Measurements from ENCODE around the gene BMAL1. TPM values are rescaled to one million over a fixed set of nuclear protein-coding genes. Genes with fewer than 3 reads are reported as not detected.
A peak's percentile ranks its signal among the peaks of the same experiment; 100 is the strongest.

Gene BMAL1
- total and polyA plus RNA-seq, 5 donors from 2014 or later, result 16.3 to 104 (median 19.7) TPM

- DNase-seq, result no peak
- Histone ChIP-seq H3K4me3 (ENCODE audit: low read depth, low read length) (no peak overlapping the region), H3K4me1 (ENCODE audit: control insufficient read depth, insufficient read depth, low read length, poor library complexity, severe bottlenecking) (peaks cover 27% of the 10 kb centered on the region), H3K9me3 (ENCODE audit: control insufficient read depth in 2 of 2, low read length in 2 of 2) (no peaks in the 10 kb centered on the region), H3K36me3 (ENCODE audit: control insufficient read depth, insufficient read depth, low read length) (peaks cover 26% of the 10 kb centered on the region), H3K27me3 (ENCODE audit: control insufficient read depth, insufficient read depth, low read length) (no peaks in the 10 kb centered on the region), H3K27ac (ENCODE audit: insufficient read depth, low read length, poor library complexity, severe bottlenecking) (no peak overlapping the region)
- peaks cover 23% of the 10 kb centered on the region for H3K36me3 Mint-ChIP-seq
- H3K27ac Mint-ChIP-seq, result peak overlapping the region; percentile 65 to 73 (median 68)
- peaks cover 34 to 80% (median 52%) of the 10 kb centered on the region in 4 donors for H3K4me1 Mint-ChIP-seq
- no peaks in the 10 kb centered on the region for H3K27me3 Mint-ChIP-seq
- no peak for ATAC-seq (ENCODE audit: low read depth in 2 of 2)
- peaks cover 0 to 1% (median 0%) of the 10 kb centered on the region in 7 donors for H3K9me3 Mint-ChIP-seq
- H3K4me3 Mint-ChIP-seq, result no peak overlapping the region
Observed at GRCh38 chr11:13321431-13321830, 43.8 kb downstream of the BMAL1 start.

GRCh38 chr11:13324141-13324540 is 46.6 kb downstream of the BMAL1 start:
- Mint-ChIP-seq H3K4me1 (peaks cover 28 to 65% (median 38%) of the 10 kb centered on the region in 4 donors), H3K27ac (peak overlapping the region in 2 of 3 donors; percentile 9 to 40), H3K4me3 (no peak overlapping the region), H3K27me3 (no peaks in the 10 kb centered on the region), H3K36me3 (peaks cover 42% of the 10 kb centered on the region), H3K9me3 (peaks cover 0 to 1% (median 0%) of the 10 kb centered on the region in 7 donors)
- ATAC-seq (ENCODE audit: low read depth in 2 of 2) (no peak), DNase-seq (no peak)
- no peaks in the 10 kb centered on the region for H3K27me3 ChIP-seq (ENCODE audit: control insufficient read depth, insufficient read depth, low read length)
- peaks cover 37% of the 10 kb centered on the region for H3K36me3 ChIP-seq (ENCODE audit: control insufficient read depth, insufficient read depth, low read length)
- H3K27ac ChIP-seq (ENCODE audit: insufficient read depth, low read length, poor library complexity, severe bottlenecking), result no peak overlapping the region
- peaks cover 6% of the 10 kb centered on the region for H3K4me1 ChIP-seq (ENCODE audit: control insufficient read depth, insufficient read depth, low read length, poor library complexity, severe bottlenecking)
- H3K4me3 ChIP-seq (ENCODE audit: low read depth, low read length), result no peak overlapping the region
- no peaks in the 10 kb centered on the region for H3K9me3 ChIP-seq (ENCODE audit: control insufficient read depth in 2 of 2, low read length in 2 of 2)

GRCh38 chr11:13324709-13325108 is 47.1 kb downstream of the BMAL1 start:
- H3K36me3 Mint-ChIP-seq, result peaks cover 46% of the 10 kb centered on the region
- peak overlapping the region in 2 of 3 donors; percentile 9 to 40 for H3K27ac Mint-ChIP-seq
- Histone ChIP-seq H3K4me1 (ENCODE audit: control insufficient read depth, insufficient read depth, low read length, poor library complexity, severe bottlenecking) (peaks cover under 1% of the 10 kb centered on the region), H3K27ac (ENCODE audit: insufficient read depth, low read length, poor library complexity, severe bottlenecking) (no peak overlapping the region), H3K36me3 (ENCODE audit: control insufficient read depth, insufficient read depth, low read length) (peaks cover 42% of the 10 kb centered on the region), H3K4me3 (ENCODE audit: low read depth, low read length) (no peak overlapping the region), H3K9me3 (ENCODE audit: control insufficient read depth in 2 of 2, low read length in 2 of 2) (no peaks in the 10 kb centered on the region), H3K27me3 (ENCODE audit: control insufficient read depth, insufficient read depth, low read length) (no peaks in the 10 kb centered on the region)
- no peak for DNase-seq
- peaks cover 0 to 1% (median 0%) of the 10 kb centered on the region in 7 donors for H3K9me3 Mint-ChIP-seq
- no peaks in the 10 kb centered on the region for H3K27me3 Mint-ChIP-seq
- H3K4me1 Mint-ChIP-seq, result peaks cover 28 to 68% (median 41%) of the 10 kb centered on the region in 4 donors
- H3K4me3 Mint-ChIP-seq, result no peak overlapping the region
- ATAC-seq (ENCODE audit: low read depth in 2 of 2), result no peak

GRCh38 chr11:13327421-13327820 is 49.8 kb downstream of the BMAL1 start:
- DNase-seq, result no peak
- H3K4me3 ChIP-seq (ENCODE audit: low read depth, low read length), result no peak overlapping the region
- H3K36me3 ChIP-seq (ENCODE audit: control insufficient read depth, insufficient read depth, low read length), result peaks cover 30% of the 10 kb centered on the region
- H3K27me3 ChIP-seq (ENCODE audit: control insufficient read depth, insufficient read depth, low read length), result no peaks in the 10 kb centered on the region
- H3K27ac Mint-ChIP-seq, result peak overlapping the region; percentile 19 to 74 (median 62)
- no peak overlapping the region for H3K4me3 Mint-ChIP-seq
- no peaks in the 10 kb centered on the region for H3K9me3 ChIP-seq (ENCODE audit: control insufficient read depth in 2 of 2, low read length in 2 of 2)
- no peaks in the 10 kb centered on the region for H3K27me3 Mint-ChIP-seq
- H3K4me1 ChIP-seq (ENCODE audit: control insufficient read depth, insufficient read depth, low read length, poor library complexity, severe bottlenecking), result no peaks in the 10 kb centered on the region
- no peak overlapping the region for H3K27ac ChIP-seq (ENCODE audit: insufficient read depth, low read length, poor library complexity, severe bottlenecking)
- ATAC-seq (ENCODE audit: low read depth in 2 of 2), result no peak
- peaks cover 37% of the 10 kb centered on the region for H3K36me3 Mint-ChIP-seq
- H3K4me1 Mint-ChIP-seq, result peaks cover 17 to 65% (median 46%) of the 10 kb centered on the region in 4 donors
- peaks cover 0 to 1% (median 0%) of the 10 kb centered on the region in 7 donors for H3K9me3 Mint-ChIP-seq

GRCh38 chr11:13328286-13328685 is 50.7 kb downstream of the BMAL1 start:
- H3K36me3 ChIP-seq (ENCODE audit: control insufficient read depth, insufficient read depth, low read length), result peaks cover 23% of the 10 kb centered on the region
- no peak overlapping the region for H3K4me3 ChIP-seq (ENCODE audit: low read depth, low read length)
- no peaks in the 10 kb centered on the region for H3K27me3 ChIP-seq (ENCODE audit: control insufficient read depth, insufficient read depth, low read length)
- peak overlapping the region in 1 of 3 donors; percentile 19 for H3K27ac Mint-ChIP-seq
- H3K36me3 Mint-ChIP-seq, result peaks cover 36% of the 10 kb centered on the region
- H3K4me1 Mint-ChIP-seq, result peaks cover 18 to 67% (median 48%) of the 10 kb centered on the region in 4 donors
- peaks cover 7% of the 10 kb centered on the region for H3K4me1 ChIP-seq (ENCODE audit: control insufficient read depth, insufficient read depth, low read length, poor library complexity, severe bottlenecking)
- ATAC-seq (ENCODE audit: low read depth in 2 of 2) (no peak), DNase-seq (no peak)
- no peak overlapping the region for H3K4me3 Mint-ChIP-seq
- H3K27me3 Mint-ChIP-seq, result no peaks in the 10 kb centered on the region
- no peaks in the 10 kb centered on the region for H3K9me3 ChIP-seq (ENCODE audit: control insufficient read depth in 2 of 2, low read length in 2 of 2)
- H3K27ac ChIP-seq (ENCODE audit: insufficient read depth, low read length, poor library complexity, severe bottlenecking), result no peak overlapping the region
- peaks cover 0 to 1% (median 0%) of the 10 kb centered on the region in 7 donors for H3K9me3 Mint-ChIP-seq

GRCh38 chr11:13329670-13330356 is 52.2 kb downstream of the BMAL1 start:
- Histone ChIP-seq H3K27ac (ENCODE audit: insufficient read depth, low read length, poor library complexity, severe bottlenecking) (no peak overlapping the region), H3K4me3 (ENCODE audit: low read depth, low read length) (no peak overlapping the region), H3K27me3 (ENCODE audit: control insufficient read depth, insufficient read depth, low read length) (no peaks in the 10 kb centered on the region), H3K36me3 (ENCODE audit: control insufficient read depth, insufficient read depth, low read length) (peaks cover 21% of the 10 kb centered on the region), H3K4me1 (ENCODE audit: control insufficient read depth, insufficient read depth, low read length, poor library complexity, severe bottlenecking) (peaks cover 21% of the 10 kb centered on the region), H3K9me3 (ENCODE audit: control insufficient read depth in 2 of 2, low read length in 2 of 2) (no peaks in the 10 kb centered on the region)
- DNase-seq (no peak), ATAC-seq (ENCODE audit: low read depth in 2 of 2) (no peak)
- peaks cover 24 to 70% (median 48%) of the 10 kb centered on the region in 4 donors for H3K4me1 Mint-ChIP-seq
- H3K27ac Mint-ChIP-seq, result peak overlapping the region in 1 of 3 donors; percentile 16
- H3K4me3 Mint-ChIP-seq, result no peak overlapping the region
- H3K36me3 Mint-ChIP-seq, result peaks cover 27% of the 10 kb centered on the region
- no peaks in the 10 kb centered on the region for H3K9me3 Mint-ChIP-seq
- H3K27me3 Mint-ChIP-seq, result no peaks in the 10 kb centered on the region

GRCh38 chr11:13332124-13332523 is 54.5 kb downstream of the BMAL1 start:
- Histone ChIP-seq H3K9me3 (ENCODE audit: control insufficient read depth in 2 of 2, low read length in 2 of 2) (no peaks in the 10 kb centered on the region), H3K4me3 (ENCODE audit: low read depth, low read length) (no peak overlapping the region), H3K36me3 (ENCODE audit: control insufficient read depth, insufficient read depth, low read length) (peaks cover 16% of the 10 kb centered on the region), H3K27me3 (ENCODE audit: control insufficient read depth, insufficient read depth, low read length) (no peaks in the 10 kb centered on the region), H3K4me1 (ENCODE audit: control insufficient read depth, insufficient read depth, low read length, poor library complexity, severe bottlenecking) (peaks cover 27% of the 10 kb centered on the region), H3K27ac (ENCODE audit: insufficient read depth, low read length, poor library complexity, severe bottlenecking) (no peak overlapping the region)
- Mint-ChIP-seq H3K9me3 (no peaks in the 10 kb centered on the region), H3K4me1 (peaks cover 27 to 77% (median 49%) of the 10 kb centered on the region in 4 donors), H3K4me3 (no peak overlapping the region), H3K36me3 (peaks cover 24% of the 10 kb centered on the region), H3K27me3 (no peaks in the 10 kb centered on the region), H3K27ac (peak overlapping the region in 2 of 3 donors; percentile 6 to 85)
- no peak for ATAC-seq (ENCODE audit: low read depth in 2 of 2)
- DNase-seq, result no peak
